ENCODE results near the gene EMX2. TPM values are rescaled to one million over a fixed set of nuclear protein-coding genes. Genes with fewer than 3 reads are reported as not detected.

The EMX2 gene
- 0.86 and 0.91 TPM in 2 replicates for total RNA-seq (2013; cell fraction: nucleolus; rRNA removed)
- total RNA-seq (2014; rRNA removed), result not detected in 2 replicates
- not detected in 2 replicates for total RNA-seq (2014; rRNA removed; fragmentation: Illumina TruSeq; extraction: Trizol)
- total RNA-seq (2021), result not detected in 2 replicates
- not detected for polyA plus RNA-seq (2011; ENCODE audit: low read depth)
- 0.12 and 0.22 TPM in 2 replicates for polyA plus RNA-seq (2011; rRNA removed)
- 0.06 TPM in 1 of 2 replicates, not detected in the other for polyA plus RNA-seq (2011; cell fraction: cytosol; rRNA removed)
- polyA plus RNA-seq (2011; cell fraction: nucleus; rRNA removed), result not detected in 2 replicates
- polyA plus RNA-seq (2012), result not detected in 2 replicates
- not detected in 2 replicates for polyA plus RNA-seq (2014; fragmentation: Illumina TruSeq; extraction: Trizol)
- polyA plus RNA-seq (2014; fragmentation: Nextera tagmentation; extraction: Ambion mirVana), result not detected
- not detected in 2 replicates for polyA plus RNA-seq (2014; rRNA removed)
- polyA plus RNA-seq (2016; fragmentation: Nextera tagmentation; extraction: Ambion mirVana), result not detected
- not detected in 2 replicates for polyA minus RNA-seq (2011; rRNA and poly(A)+ RNA removed)
- polyA minus RNA-seq (2011; cell fraction: cytosol; rRNA and poly(A)+ RNA removed), result not detected in 2 replicates
- polyA minus RNA-seq (2011; cell fraction: nucleus; rRNA and poly(A)+ RNA removed), result not detected in 2 replicates
- not detected for Bru-seq, nascent RNA
- percentile 18 among the genes with signal in this experiment for BruChase-seq, experiment 1, labeled RNA remaining after a 6-hour chase
- percentile 20 among the genes with signal in this experiment for BruChase-seq, experiment 2, labeled RNA remaining after a 2-hour chase
- long read RNA-seq, experiment 1, result 0 reads
- long read RNA-seq, experiment 2, result 0 reads

GRCh38 chr10:117542706-117543224 lies at the start of gene EMX2:
EMX2 (plus strand) TSS chr10:117542746; CDS start chr10:117543268, 522 bp downstream.
- no peak within 1 kb of the TSS for H3K9ac ChIP-seq (ENCODE audit: control insufficient read depth, insufficient read depth, low read length)
- H3K4me1 ChIP-seq (ENCODE audit: control insufficient read depth, insufficient read depth, low read length), result peaks cover 6% of the 10 kb centered on the region
- DNase-seq (ENCODE audit: low read depth, low spot score) (no peak), ATAC-seq (no peak), FAIRE-seq (no peak)
- SMC1A ChIA-PET (ENCODE audit: uncharacterized antibody, unreplicated experiment), result interaction anchor here (2.0 kb wide), 1 partner anchor 74 kb away, joined by 4 read pairs; no protein-coding TSS in a partner anchor
- no peaks in the 10 kb centered on the region for H4K20me1 ChIP-seq (ENCODE audit: control insufficient read depth, insufficient read depth)
- H3K27ac ChIP-seq (ENCODE audit: control insufficient read depth, insufficient read depth), result no peak within 1 kb of the TSS
- intact Hi-C loops (cut with micrococcal nuclease; ENCODE audit: unreplicated experiment) (loop anchor here (10.0 kb wide), 2 partner anchors 112 to 142 kb away; no protein-coding TSS in a partner anchor), in situ Hi-C loops (cut with MboI) (no loop called here)
- CTCF ChIA-PET, result no interaction called here
- POLR2A ChIA-PET, result no interaction called here
- H3K27me3 ChIP-seq (replicated peaks in 1 of 2; ENCODE audit: control insufficient read depth in 2 of 2, insufficient read depth in 2 of 2, low read length in 1 of 2), result peaks cover 26 to 35% of the 10 kb centered on the region in 2 experiments
- no peaks in the 10 kb centered on the region for H3K36me3 ChIP-seq (ENCODE audit: control insufficient read depth in 2 of 2, insufficient read depth in 2 of 2, low read length in 1 of 2)
- H2AFZ ChIP-seq (ENCODE audit: control insufficient read depth, low read depth, low read length), result no peak within 1 kb of the TSS
- H3K4me2 ChIP-seq (ENCODE audit: control insufficient read depth, insufficient read depth), result no peak within 1 kb of the TSS
- no peaks in the 10 kb centered on the region; the same call in 2 of the 3 replicates for H3K9me3 ChIP-seq (replicated peaks; ENCODE audit: control insufficient read depth, insufficient read depth, low read length)
- no peak within 1 kb of the TSS for H3K4me3 ChIP-seq
- TF ChIP-seq WRNIP1 (IDR thresholded peaks at IDR 0.05; ENCODE audit: borderline replicate concordance, low read depth, low read length) (no peak), EED (IDR thresholded peaks at IDR 0.05; ENCODE audit: low read depth) (no peak), TBL1XR1 (IDR thresholded peaks at IDR 0.05; ENCODE audit: low read depth, low read length) (no peak), ZNF687 (IDR thresholded peaks at IDR 0.05) (no peak), RFX5 (IDR thresholded peaks at IDR 0.05; ENCODE audit: low read depth, low read length) (no peak)
- BruUV-seq (replicated peaks), result no TSS peak
- no peaks in the 10 kb centered on the region for H3K79me2 ChIP-seq (ENCODE audit: control insufficient read depth, insufficient read depth, low read length)
- RAD21 ChIA-PET (ENCODE audit: unreplicated experiment), result interaction anchor here (0.6 to 6.7 kb wide), 2 partner anchors 112 to 196 kb away, joined by 3 to 55 read pairs; no protein-coding TSS in a partner anchor
- 47% methylated on average over 10 of the region's 26 CpGs for WGBS (ENCODE audit: insufficient coverage, insufficient replicate concordance, low lambda C conversion rate, missing lambda C conversion rate)

Measured in GM12878 (cell line).